Right lobe of liver (tissue), 4 donors: ENCODE measurements around the gene REN.

Experiments used
- CTCF ChIP-seq, 4 donors: fragments of 200-600 bp in 3 of 4; fragments of 450-650 bp in 1 of 4; IDR thresholded peaks; one replicate each; pipeline versions ENCODE4 v1.5.1 to v1.8.0; 2016 to 2022; ENCODE audit warnings: antibody characterized with exemption in 4 of 4, mild to moderate bottlenecking in 2 of 4
- POLR2A ChIP-seq: fragments of 450-650 bp; IDR thresholded peaks from one replicate; pipeline ENCODE4 v1.6.1; 2017; ENCODE audit warnings: antibody characterized with exemption, mild to moderate bottlenecking
- donor health status: DM: no; HTN: no; CAD: no.
- donor health status: DM: no; HTN: no; CAD: no.
- donor health status: DM: no; HTN: yes; CAD: no.

GRCh38 chr1:204154568-204155255 is 11.4 kb downstream of the REN start:
- TF ChIP-seq CTCF (IDR thresholded peaks at IDR 0.05): no peak
- TF ChIP-seq POLR2A: no peak
